Adrenal gland (tissue), 12 donors: Measurements from ENCODE around the gene ALLC. TPM values are rescaled to one million over a fixed set of nuclear protein-coding genes. Genes with fewer than 3 reads are reported as not detected.

ENCODE experiments used
- DNase-seq, 7 donors: peaks; one replicate each; pipeline ENCODE4 v3.0.0-alpha.2; 2019 to 2020
- H3K27ac ChIP-seq, 5 donors: fragments of 200-600 bp; sonication (generic) in 4 of 5; 1 replicate in 3 of 5; 2 replicates in 2 of 5; pipeline versions ENCODE4 v1.5.1 to v1.8.0; 2016 to 2020; ENCODE audit warnings: mild to moderate bottlenecking in 1 of 5
- H3K27me3 ChIP-seq: fragments of 200-600 bp; 2 replicates; pipeline ENCODE4 v1.8.0; 2021
- H3K36me3 ChIP-seq, 2 donors: fragments of 200-600 bp; replicated peaks in 1 of 2; 1 replicate in 1 of 2; 2 replicates in 1 of 2; pipeline versions ENCODE4 v1.5.1 to v1.8.0; 2018 to 2022
- H3K4me1 ChIP-seq, 2 donors: fragments of 200-600 bp; replicated peaks in 1 of 2; 1 replicate in 1 of 2; 2 replicates in 1 of 2; pipeline versions ENCODE4 v1.5.1 to v1.8.0; 2018 to 2021
- H3K4me3 ChIP-seq, 4 donors: fragments of 200-600 bp; sonication (generic) in 3 of 4; one replicate each; pipeline ENCODE4 v1.5.1; 2016 to 2018
- H3K9me3 ChIP-seq, 3 donors: fragments of 200-600 bp; sonication (generic) in 1 of 3; replicated peaks in 1 of 3; 1 replicate in 2 of 3; 2 replicates in 1 of 3; pipeline versions ENCODE4 v1.5.1 to v1.8.0; 2016 to 2021
- POLR2A ChIP-seq, 2 donors: fragments of 450-650 bp; IDR thresholded peaks; one replicate each; pipeline ENCODE4 v1.6.1; 2017; ENCODE audit warnings: antibody characterized with exemption in 2 of 2, mild to moderate bottlenecking in 2 of 2, moderate library complexity in 1 of 2
- WGBS, 4 donors: extraction: QIAGEN DNeasy Blood & Tissue Kit in 2 of 4; methylation state at CpG; one replicate each; pipeline versions ENCODE4 v1.1.5 to v1.1.7; 2013 to 2017; 5-methylcytosine and 5-hydroxymethylcytosine counted together
- intact Hi-C, 2 donors: fragments of 100-400 bp; cut with DNase I; formaldehyde crosslinking; loops; one replicate each; pipeline versions ENCODE4 v1.14.1 to v1.15.0; 2022 to 2023
- polyA plus RNA-seq, 3 donors: library from polyadenylated mRNA; stranded (reverse); fragments of 200-250 nt in 2 of 3; fragments of 350-450 nt in 1 of 3; fragmentation: Illumina TruSeq in 1 of 3; extraction: RNeasy Lipid Tissue Mini Kit (QIAGEN cat#74804) in 1 of 3; gene quantifications; one replicate each; pipeline ENCODE4 v1.2.3, GENCODE V29; 2013 to 2014
- total RNA-seq, 9 donors: library from RNA; depleted of rRNA in 4 of 9; stranded (reverse); fragments of >200 nt in 4 of 9; fragments of 120-200 nt in 1 of 9; fragmentation: NEBNext Ultra II Directional in 1 of 9; extraction: Animal tissue kit (Norgen Biotek cat#: 25700) in 1 of 9; gene quantifications; one replicate each; pipeline versions ENCODE4 v1.1.0 to v1.2.4, GENCODE V29; 2013 to 2023
- TF ChIP-seq, protein P1 (sequence below), 6 experiments: fragments of 450-650 bp in 4 of 6; fragments of 200-600 bp in 2 of 6; sonication (generic) in 1 of 6; IDR thresholded peaks; 1 replicate in 5 of 6; 2 replicates in 1 of 6; pipeline versions ENCODE4 v1.5.1 to v1.8.0; 2016 to 2021; ENCODE audit warnings: antibody characterized with exemption in 6 of 6, mild to moderate bottlenecking in 2 of 6, moderate library complexity in 1 of 6
- donor health status: healthy with polysubstance abuse.
- donor health status: Bipolar disorder and iron deficiency.
- donor health status: DM: yes; HTN: yes; CAD: no.
- donor health status: DM: no; HTN: no; CAD: no.
- donor health status: DM: no; HTN: no; CAD: no.
- donor health status: DM: yes; HTN: yes; CAD: no.

The ALLC gene
- total and polyA plus RNA-seq, 12 donors, result 0.07 to 7.9 (median 0.72) TPM; not detected in 5

DNA sequence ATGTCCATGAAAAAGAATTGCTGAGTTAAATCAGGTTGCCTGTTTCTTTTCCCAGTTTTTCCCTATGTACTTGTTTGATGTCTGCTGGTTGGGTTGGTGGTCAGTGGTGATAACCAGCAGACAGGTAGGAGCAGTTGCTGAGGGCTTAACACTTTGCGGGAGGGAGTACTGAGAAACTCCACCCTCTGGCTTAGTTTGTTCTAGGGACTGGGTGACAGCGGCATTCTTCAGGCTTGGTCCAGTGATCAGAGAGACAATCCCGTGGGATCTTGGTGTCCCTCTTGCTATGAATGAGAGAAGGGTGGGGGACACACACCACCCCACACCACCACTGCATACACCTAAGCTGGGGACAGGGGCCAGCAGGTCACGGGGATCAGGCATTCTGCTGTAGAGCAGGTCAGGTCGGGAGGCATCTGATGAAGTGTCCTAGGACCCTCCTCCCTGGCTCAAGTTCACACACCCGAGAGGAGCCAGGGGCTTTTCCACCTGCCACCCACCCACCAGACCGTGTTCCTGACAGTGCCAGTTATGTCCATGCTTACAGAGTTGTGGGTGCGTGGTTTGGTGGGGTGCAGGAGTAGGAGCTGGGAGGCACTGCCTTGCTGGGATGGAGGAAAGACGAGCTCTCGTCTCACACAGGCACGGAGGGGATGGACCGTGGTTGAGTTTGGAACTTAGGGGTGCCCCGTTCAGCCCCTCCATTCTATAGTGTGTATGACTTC is 21.3 kb upstream of the ALLC start:
- DNase-seq, result peak in 2 of 7 donors; percentile 10 to 44
- no peak overlapping the region for H3K4me3 ChIP-seq
- WGBS, 4 donors, result 83 to 93% (median 88%) methylated on average over 8 to 13 of the region's 13 CpGs

GRCh38 chr2:3637311-3637675 is 20.7 kb upstream of the ALLC start:
- Histone ChIP-seq H3K9me3 (no peaks in the 10 kb centered on the region), H3K4me3 (no peak overlapping the region), H3K4me1 (no peaks in the 10 kb centered on the region), H3K27ac (no peak overlapping the region), H3K27me3 (no peaks in the 10 kb centered on the region), H3K36me3 (no peaks in the 10 kb centered on the region)
- intact Hi-C loops, result no loop called here
- TF ChIP-seq, protein P1, sequence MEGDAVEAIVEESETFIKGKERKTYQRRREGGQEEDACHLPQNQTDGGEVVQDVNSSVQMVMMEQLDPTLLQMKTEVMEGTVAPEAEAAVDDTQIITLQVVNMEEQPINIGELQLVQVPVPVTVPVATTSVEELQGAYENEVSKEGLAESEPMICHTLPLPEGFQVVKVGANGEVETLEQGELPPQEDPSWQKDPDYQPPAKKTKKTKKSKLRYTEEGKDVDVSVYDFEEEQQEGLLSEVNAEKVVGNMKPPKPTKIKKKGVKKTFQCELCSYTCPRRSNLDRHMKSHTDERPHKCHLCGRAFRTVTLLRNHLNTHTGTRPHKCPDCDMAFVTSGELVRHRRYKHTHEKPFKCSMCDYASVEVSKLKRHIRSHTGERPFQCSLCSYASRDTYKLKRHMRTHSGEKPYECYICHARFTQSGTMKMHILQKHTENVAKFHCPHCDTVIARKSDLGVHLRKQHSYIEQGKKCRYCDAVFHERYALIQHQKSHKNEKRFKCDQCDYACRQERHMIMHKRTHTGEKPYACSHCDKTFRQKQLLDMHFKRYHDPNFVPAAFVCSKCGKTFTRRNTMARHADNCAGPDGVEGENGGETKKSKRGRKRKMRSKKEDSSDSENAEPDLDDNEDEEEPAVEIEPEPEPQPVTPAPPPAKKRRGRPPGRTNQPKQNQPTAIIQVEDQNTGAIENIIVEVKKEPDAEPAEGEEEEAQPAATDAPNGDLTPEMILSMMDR (IDR thresholded peaks at IDR 0.05), result no peak
- TF ChIP-seq POLR2A (IDR thresholded peaks at IDR 0.05), result no peak
- 84 to 91% (median 87%) methylated on average over 9 to 11 of the region's 11 CpGs for WGBS, 4 donors
- peak in 1 of 7 donors; percentile 14 for DNase-seq

More for the DNA sequence above, 21.3 kb upstream of the ALLC start:
- Histone ChIP-seq H3K4me1 (no peaks in the 10 kb centered on the region), H3K27ac (no peak overlapping the region), H3K27me3 (no peaks in the 10 kb centered on the region), H3K36me3 (no peaks in the 10 kb centered on the region), H3K9me3 (no peaks in the 10 kb centered on the region)
- intact Hi-C loops, result no loop called here
- no peak for TF ChIP-seq POLR2A (IDR thresholded peaks at IDR 0.05)
- TF ChIP-seq, protein P1 (IDR thresholded peaks at IDR 0.05), result no peak

DNA sequence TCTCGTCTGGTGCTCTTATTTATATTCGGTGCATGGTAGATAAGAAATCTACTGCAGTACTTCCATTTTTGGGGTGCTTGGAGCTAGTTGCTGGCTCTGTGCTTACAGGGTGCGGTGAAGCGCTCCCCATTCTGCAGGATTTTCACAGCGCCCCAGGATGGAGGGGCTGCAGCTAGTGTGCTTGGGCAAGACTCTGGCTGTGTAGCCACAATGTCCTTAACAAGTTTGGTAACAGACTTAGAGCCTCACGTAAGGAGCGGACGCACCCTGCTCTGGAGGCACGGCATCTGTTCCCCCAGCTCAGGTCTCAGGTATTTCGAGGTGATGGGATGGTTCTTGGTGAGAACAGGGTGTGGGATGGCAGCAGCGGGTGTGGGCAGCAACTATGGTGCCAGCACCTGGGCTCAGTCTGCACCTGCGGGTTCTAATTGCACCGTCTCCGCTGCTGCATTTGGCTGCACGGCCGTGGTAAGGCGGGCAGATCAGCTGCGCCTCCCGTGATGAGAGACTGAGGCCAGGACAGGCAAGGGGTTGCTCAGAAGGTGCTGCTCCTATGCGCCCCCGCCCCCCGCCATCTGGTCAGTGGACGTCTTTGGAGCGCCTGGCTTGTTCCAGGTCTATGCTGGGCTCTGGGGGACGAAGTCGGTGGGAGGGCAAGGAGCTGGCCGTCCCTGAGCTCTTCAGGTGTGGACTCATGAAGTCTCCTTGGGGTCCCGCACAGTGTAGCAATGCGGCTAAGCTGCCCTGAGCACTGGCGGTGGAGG is 20.1 kb upstream of the ALLC start:
- Histone ChIP-seq H3K27me3 (no peaks in the 10 kb centered on the region), H3K36me3 (no peaks in the 10 kb centered on the region), H3K4me3 (no peak overlapping the region), H3K4me1 (no peaks in the 10 kb centered on the region), H3K27ac (no peak overlapping the region), H3K9me3 (no peaks in the 10 kb centered on the region)
- WGBS, 4 donors, result 81 to 94% (median 89%) methylated on average over 9 to 30 of the region's 30 CpGs
- TF ChIP-seq POLR2A (IDR thresholded peaks at IDR 0.05), result no peak
- TF ChIP-seq, protein P1 (IDR thresholded peaks at IDR 0.05), result no peak
- peak in 3 of 7 donors; percentile 10 to 47 (median 14) for DNase-seq
- intact Hi-C loops, result no loop called here

DNA sequence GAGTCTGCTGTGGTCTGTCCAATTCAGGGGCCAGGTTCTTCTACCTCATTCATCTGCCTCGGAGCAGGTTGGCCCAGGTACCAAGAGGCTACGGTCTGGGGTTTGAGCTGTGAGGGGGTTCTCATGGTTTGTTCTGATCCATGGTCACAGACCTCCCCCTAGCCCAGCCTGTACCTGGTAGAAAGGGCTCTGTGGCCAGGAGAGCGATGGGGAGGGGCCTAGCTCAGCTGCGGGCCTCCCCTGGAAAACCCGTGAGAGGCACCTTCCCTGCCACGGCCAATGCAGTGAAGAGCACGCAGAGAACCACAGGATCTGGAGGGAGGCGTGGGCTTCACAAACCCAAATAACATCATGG is 19.6 kb upstream of the ALLC start:
- DNase-seq, result peak in 1 of 7 donors; percentile 6
- H3K4me1 ChIP-seq, result no peaks in the 10 kb centered on the region
- no peaks in the 10 kb centered on the region for H3K36me3 ChIP-seq
- H3K27me3 ChIP-seq, result no peaks in the 10 kb centered on the region
- WGBS, 4 donors, result 82 to 90% (median 86%) methylated on average over 7 to 8 of the region's 8 CpGs
- H3K9me3 ChIP-seq, result no peaks in the 10 kb centered on the region
- TF ChIP-seq, protein P1 (IDR thresholded peaks at IDR 0.05), result no peak
- no peak for TF ChIP-seq POLR2A (IDR thresholded peaks at IDR 0.05)
- intact Hi-C loops, result no loop called here
- no peak overlapping the region for H3K4me3 ChIP-seq
- H3K27ac ChIP-seq, result no peak overlapping the region
